SU-DHL-6 (cell line): ENCODE data around the gene BAZ2A.

Source experiments
- H2AFZ ChIP-seq: fragments of 200-600 bp; sonication (generic); 2 replicates; pipeline ENCODE4 v1.6.1; 2014; ENCODE audit warnings: low read depth, mild to moderate bottlenecking, moderate library complexity, mixed read lengths, antibody characterized with exemption, low read length; ENCODE audit not compliant: severe bottlenecking
- H3F3A ChIP-seq: fragments of 200-600 bp; shearing (Covaris generic); 2 replicates; pipeline ENCODE4 v1.6.0; 2016; ENCODE audit warnings: antibody characterized with exemption, mild to moderate bottlenecking; ENCODE audit not compliant: insufficient read depth
- H3K27ac ChIP-seq: fragments of 200-600 bp; sonication (generic); 2 replicates; pipeline ENCODE4 v1.5.1; 2016; ENCODE audit warnings: low read depth, mild to moderate bottlenecking, low read length, moderate library complexity, mixed read lengths
- H3K27me3 ChIP-seq: fragments of 200-600 bp; sonication (generic), shearing (Covaris generic); 2 replicates; pipeline ENCODE4 v1.6.0; 2014; ENCODE audit warnings: mild to moderate bottlenecking, low read length
- H3K36me3 ChIP-seq: fragments of 200-600 bp; sonication (generic); 2 replicates; pipeline ENCODE4 v1.6.1; 2014; ENCODE audit warnings: mild to moderate bottlenecking, low read length, mixed read lengths
- H3K4me2 ChIP-seq: fragments of 300-600, 200-600 bp; shearing (Covaris generic), sonication (generic); 2 replicates; pipeline ENCODE4 v1.6.0; 2014; ENCODE audit warnings: low read length, low read depth, mild to moderate bottlenecking; ENCODE audit not compliant: poor library complexity, severe bottlenecking
- H3K4me3 ChIP-seq: fragments of 200-600 bp; sonication (generic); 2 replicates; pipeline ENCODE4 v1.5.1; 2014; ENCODE audit warnings: antibody characterized with exemption, low read length, mild to moderate bottlenecking, mixed read lengths; ENCODE audit not compliant: insufficient read depth, poor library complexity, severe bottlenecking
- H3K79me2 ChIP-seq: fragments of 200-600 bp; sonication (generic); 2 replicates; pipeline ENCODE4 v1.6.1; 2014; ENCODE audit warnings: mild to moderate bottlenecking, low read length, moderate library complexity; ENCODE audit not compliant: insufficient read depth
- H3K9ac ChIP-seq: fragments of 200-600 bp; sonication (generic); 2 replicates; pipeline ENCODE4 v1.7.0; 2014; ENCODE audit warnings: mild to moderate bottlenecking, low read length
- H3K9me2 ChIP-seq: fragments of 200-600 bp; sonication (generic); replicated peaks from 2 replicates; pipeline ENCODE4 v1.6.1; 2014; ENCODE audit warnings: low read length; ENCODE audit not compliant: insufficient read depth
- H3K9me3 ChIP-seq: fragments of 200-600 bp; sonication (generic); 2 replicates; pipeline ENCODE4 v1.6.1; 2014; ENCODE audit warnings: low read length, mixed read lengths; ENCODE audit not compliant: insufficient read depth
- H4K20me1 ChIP-seq: fragments of 200-600 bp; sonication (generic); 2 replicates; pipeline ENCODE4 v1.6.1; 2014; ENCODE audit warnings: low read depth, mild to moderate bottlenecking, antibody characterized with exemption, low read length, moderate library complexity, mixed read lengths
- EZH2phosphoT487 ChIP-seq: fragments of 200-600 bp; sonication (generic), shearing (Covaris generic); conservative IDR thresholded peaks from 2 replicates; pipeline ENCODE4 v1.6.1; 2018; ENCODE audit warnings: mild to moderate bottlenecking, antibody characterized with exemption, low read length, moderate library complexity, mixed read lengths
- TF ChIP-seq, protein P1 (sequence below): fragments of 200-600 bp; sonication (generic); IDR thresholded peaks from one replicate; pipeline ENCODE4 v1.5.1; 2017; ENCODE audit warnings: antibody characterized with exemption, mild to moderate bottlenecking, low read length, moderate library complexity; ENCODE audit not compliant: insufficient read depth, poor library complexity, severe bottlenecking

BAZ2A gene

DNA sequence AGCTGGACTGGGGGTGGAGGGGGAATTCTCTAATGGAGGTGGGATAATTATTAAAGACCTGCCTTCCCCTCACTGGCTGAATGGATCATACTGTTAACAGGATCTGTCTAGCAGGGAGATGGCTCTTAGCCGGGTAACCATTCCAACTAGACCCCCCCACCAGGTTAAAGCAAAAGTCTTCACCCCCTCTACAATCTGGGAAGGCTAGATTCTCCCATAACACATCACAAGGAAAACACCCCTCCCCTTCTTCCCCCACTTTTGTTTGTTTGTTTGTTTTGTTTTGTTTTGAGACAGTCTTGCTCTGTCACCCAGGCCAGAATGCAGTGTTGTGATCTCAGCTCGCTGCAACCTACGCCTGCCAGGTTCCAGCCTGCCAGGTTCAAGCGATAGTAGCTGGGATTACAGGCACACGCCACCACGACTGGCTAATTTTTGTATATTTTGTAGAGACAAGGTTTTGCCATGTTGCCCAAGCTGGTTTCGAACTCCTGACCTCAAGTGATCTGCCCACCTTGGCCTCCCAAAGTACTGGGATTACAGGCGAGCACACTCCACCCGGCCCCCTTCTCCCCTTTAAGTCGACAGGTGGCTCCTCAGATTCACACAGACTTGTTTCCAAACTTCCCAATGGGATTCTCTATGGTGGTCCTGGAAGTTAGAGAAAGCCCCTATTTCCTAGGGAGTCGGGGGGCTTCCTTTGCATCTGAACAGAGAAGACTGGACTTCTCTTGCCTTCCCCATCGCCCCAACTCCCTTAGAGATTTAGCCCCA, 3.5 kb upstream of the BAZ2A start:
- Histone ChIP-seq H3K79me2 (peaks cover 26% of the 10 kb centered on the region), H4K20me1 (no peaks in the 10 kb centered on the region), H3F3A (peaks cover 26% of the 10 kb centered on the region), H3K27ac (no peak overlapping the region), H3K4me2 (peak overlapping the region; percentile 76), H3K9ac (peak overlapping the region; percentile 59; the same call in 1 of the 2 replicates), H3K9me2 (no peaks in the 10 kb centered on the region), H3K9me3 (no peaks in the 10 kb centered on the region), H3K36me3 (peaks cover 13% of the 10 kb centered on the region), H3K27me3 (no peaks in the 10 kb centered on the region), H3K4me3 (peak overlapping the region; percentile 60), H2AFZ (no peak overlapping the region)
- TF ChIP-seq, protein P1, sequence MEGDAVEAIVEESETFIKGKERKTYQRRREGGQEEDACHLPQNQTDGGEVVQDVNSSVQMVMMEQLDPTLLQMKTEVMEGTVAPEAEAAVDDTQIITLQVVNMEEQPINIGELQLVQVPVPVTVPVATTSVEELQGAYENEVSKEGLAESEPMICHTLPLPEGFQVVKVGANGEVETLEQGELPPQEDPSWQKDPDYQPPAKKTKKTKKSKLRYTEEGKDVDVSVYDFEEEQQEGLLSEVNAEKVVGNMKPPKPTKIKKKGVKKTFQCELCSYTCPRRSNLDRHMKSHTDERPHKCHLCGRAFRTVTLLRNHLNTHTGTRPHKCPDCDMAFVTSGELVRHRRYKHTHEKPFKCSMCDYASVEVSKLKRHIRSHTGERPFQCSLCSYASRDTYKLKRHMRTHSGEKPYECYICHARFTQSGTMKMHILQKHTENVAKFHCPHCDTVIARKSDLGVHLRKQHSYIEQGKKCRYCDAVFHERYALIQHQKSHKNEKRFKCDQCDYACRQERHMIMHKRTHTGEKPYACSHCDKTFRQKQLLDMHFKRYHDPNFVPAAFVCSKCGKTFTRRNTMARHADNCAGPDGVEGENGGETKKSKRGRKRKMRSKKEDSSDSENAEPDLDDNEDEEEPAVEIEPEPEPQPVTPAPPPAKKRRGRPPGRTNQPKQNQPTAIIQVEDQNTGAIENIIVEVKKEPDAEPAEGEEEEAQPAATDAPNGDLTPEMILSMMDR = no peak
- no peak for TF ChIP-seq EZH2phosphoT487

DNA sequence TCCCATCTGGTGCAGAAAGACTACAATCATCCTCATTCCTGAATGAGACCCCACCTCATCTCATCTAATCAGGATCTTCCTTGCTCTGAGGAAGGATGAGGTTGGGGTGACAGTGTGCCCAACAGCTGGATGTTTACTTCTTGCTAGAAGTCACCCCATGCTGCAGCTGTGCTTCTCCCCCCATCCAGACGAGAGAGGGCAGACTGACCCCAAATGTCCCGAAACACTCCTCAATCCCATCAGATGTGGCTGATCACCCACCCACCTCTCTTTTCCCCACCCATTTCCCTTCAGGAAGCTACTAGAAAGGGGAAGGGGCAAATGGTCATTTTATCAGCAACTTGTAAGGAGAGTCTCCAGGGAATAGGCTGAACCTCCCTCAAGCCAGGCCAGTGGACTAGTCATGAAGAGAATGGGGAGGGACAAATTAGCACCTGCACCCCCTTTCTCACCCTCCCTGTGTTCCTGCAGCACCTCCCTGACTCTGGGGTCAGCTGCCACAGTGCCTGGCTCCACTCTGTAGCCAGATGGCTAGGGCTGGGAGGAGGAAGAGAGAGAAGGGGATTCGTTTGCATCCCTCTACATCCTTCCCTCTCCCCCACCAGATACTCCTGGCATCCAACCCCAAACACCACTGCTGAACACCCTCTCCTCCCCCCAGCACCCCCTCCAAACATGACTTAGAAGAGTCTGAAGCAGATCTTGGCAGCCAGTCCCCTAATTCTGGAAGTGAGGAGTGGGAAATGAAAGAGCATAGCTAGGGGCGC, 2.8 kb upstream of the BAZ2A start:
- H3K79me2 ChIP-seq = peaks cover 34% of the 10 kb centered on the region
- H3K9ac ChIP-seq = peak overlapping the region; percentile 24; the same call in 1 of the 2 replicates
- H3K4me2 ChIP-seq = peak overlapping the region; percentile 59
- H2AFZ ChIP-seq = no peak overlapping the region
- H3K9me3 ChIP-seq = no peaks in the 10 kb centered on the region
- TF ChIP-seq EZH2phosphoT487 = no peak
- TF ChIP-seq, protein P1 = no peak
- H3K36me3 ChIP-seq = peaks cover 5% of the 10 kb centered on the region
- H4K20me1 ChIP-seq = no peaks in the 10 kb centered on the region
- H3K27me3 ChIP-seq = no peaks in the 10 kb centered on the region
- peak overlapping the region; percentile 18 for H3K4me3 ChIP-seq
- no peaks in the 10 kb centered on the region for H3K9me2 ChIP-seq
- H3K27ac ChIP-seq = no peak overlapping the region
- peaks cover 18% of the 10 kb centered on the region for H3F3A ChIP-seq

DNA sequence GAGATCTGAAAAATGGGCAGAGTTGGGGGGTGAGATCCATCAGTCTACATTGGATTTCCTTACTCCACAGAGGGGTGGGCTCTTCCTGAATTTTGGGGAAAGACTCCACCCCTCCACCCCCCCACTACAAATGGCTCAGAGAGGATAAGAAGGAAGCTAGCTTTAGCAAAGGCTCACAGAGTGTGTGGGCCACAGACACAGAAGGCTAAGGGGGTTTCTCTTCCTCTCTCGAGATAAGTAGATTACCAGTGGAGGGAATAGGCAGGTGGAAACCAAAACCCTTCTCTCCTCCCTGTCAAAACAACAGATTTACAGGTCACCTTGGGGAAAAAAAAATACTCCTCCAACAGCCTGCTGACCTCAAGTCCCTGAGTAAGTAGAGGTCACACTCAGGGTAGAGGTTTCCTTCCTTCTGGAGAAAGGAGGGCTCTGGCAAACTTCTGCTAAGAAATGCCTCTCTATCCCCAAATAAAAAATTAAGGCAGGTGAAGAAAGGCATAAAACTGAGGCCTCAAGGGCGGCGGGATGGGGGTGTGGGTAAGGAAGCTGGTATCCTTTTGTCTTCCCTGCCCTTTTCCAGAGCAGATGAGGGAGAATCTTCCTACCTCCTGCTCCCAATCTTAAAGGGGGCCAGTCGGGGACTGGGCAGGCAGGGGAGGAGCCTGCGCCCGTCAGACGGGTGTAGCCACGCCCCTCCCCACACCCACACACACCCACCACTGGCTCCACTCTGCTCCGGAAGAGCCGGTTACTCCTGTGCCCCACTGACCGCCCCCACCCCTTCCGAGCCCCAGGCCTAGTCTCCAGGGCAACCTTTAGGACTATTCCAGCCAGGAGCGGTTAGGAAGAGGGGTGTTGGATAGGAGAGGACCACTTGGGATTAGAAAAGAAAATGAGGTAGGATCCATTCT, 1.9 kb upstream of the BAZ2A start:
- H3F3A ChIP-seq = peaks cover 10% of the 10 kb centered on the region
- no peaks in the 10 kb centered on the region for H3K9me2 ChIP-seq
- peak overlapping the region; percentile 24; the same call in 1 of the 2 replicates for H3K9ac ChIP-seq
- no peak for TF ChIP-seq EZH2phosphoT487
- TF ChIP-seq, protein P1 = no peak
- H3K27ac ChIP-seq = peak overlapping the region; percentile 48
- H3K9me3 ChIP-seq = no peaks in the 10 kb centered on the region
- H3K4me3 ChIP-seq = peak overlapping the region; percentile 18
- no peaks in the 10 kb centered on the region for H3K36me3 ChIP-seq
- H3K27me3 ChIP-seq = no peaks in the 10 kb centered on the region
- peaks cover 42% of the 10 kb centered on the region for H3K79me2 ChIP-seq
- peak overlapping the region; percentile 59 for H3K4me2 ChIP-seq
- H2AFZ ChIP-seq = no peak overlapping the region
- no peaks in the 10 kb centered on the region for H4K20me1 ChIP-seq
